Muscle layer of duodenum (tissue), 2 donors: Measurements from ENCODE around the gene NECAB3.

Experiments
- H3K27ac ChIP-seq: one replicate; pipeline ENCODE4 v1.7.0; 2013; ENCODE audit warnings: mild to moderate bottlenecking, low read length
- H3K27me3 ChIP-seq: one replicate; pipeline ENCODE4 v1.7.0; 2013; ENCODE audit warnings: low read depth, mild to moderate bottlenecking, control low read depth, low read length
- H3K36me3 ChIP-seq, 2 donors: one replicate each; pipeline ENCODE4 v1.7.0; 2013; ENCODE audit warnings: low read length in 2 of 2, control low read depth in 1 of 2, mild to moderate bottlenecking in 1 of 2; ENCODE audit not compliant: insufficient read depth in 2 of 2, control insufficient read depth in 1 of 2
- H3K4me1 ChIP-seq, 2 donors: one replicate each; pipeline ENCODE4 v1.7.0; 2013; ENCODE audit warnings: low read length in 2 of 2, mild to moderate bottlenecking in 2 of 2, control low read depth in 1 of 2, moderate library complexity in 1 of 2; ENCODE audit not compliant: insufficient read depth in 2 of 2, control insufficient read depth in 1 of 2
- H3K4me3 ChIP-seq, 2 donors: one replicate each; pipeline ENCODE4 v1.7.0; 2013; ENCODE audit warnings: low read length in 2 of 2, low read depth in 1 of 2, mild to moderate bottlenecking in 1 of 2
- H3K9me3 ChIP-seq, 2 donors: one replicate each; pipeline ENCODE4 v1.7.0; 2013; ENCODE audit warnings: low read length in 2 of 2, control low read depth in 1 of 2, mild to moderate bottlenecking in 1 of 2; ENCODE audit not compliant: control insufficient read depth in 1 of 2
- donor health status: healthy.

NECAB3 gene

GRCh38 chr20:33658510-33658909 lies 15.7 kb downstream of the NECAB3 start:
- H3K27me3 ChIP-seq: no peaks in the 10 kb centered on the region
- no peak overlapping the region for H3K27ac ChIP-seq
- H3K4me3 ChIP-seq: no peak overlapping the region
- peaks cover 5 to 11% of the 10 kb centered on the region in 2 donors for H3K4me1 ChIP-seq
- peaks cover 0 to 31% of the 10 kb centered on the region in 2 donors for H3K36me3 ChIP-seq
- no peaks in the 10 kb centered on the region for H3K9me3 ChIP-seq

GRCh38 chr20:33657704-33658095 lies 16.5 kb downstream of the NECAB3 start:
- no peaks in the 10 kb centered on the region for H3K27me3 ChIP-seq
- no peak overlapping the region for H3K27ac ChIP-seq
- H3K36me3 ChIP-seq: peaks cover 0 to 31% of the 10 kb centered on the region in 2 donors

GRCh38 chr20:33656783-33657703 lies 17.2 kb downstream of the NECAB3 start:
- no peak overlapping the region for H3K27ac ChIP-seq

More at GRCh38 chr20:33657704-33658095, 16.5 kb downstream of the NECAB3 start:
- Histone ChIP-seq H3K4me3 (no peak overlapping the region), H3K9me3 (no peaks in the 10 kb centered on the region), H3K4me1 (peaks cover 7 to 13% of the 10 kb centered on the region in 2 donors)

GRCh38 chr20:33656010-33656782 lies 18.0 kb downstream of the NECAB3 start:
- no peaks in the 10 kb centered on the region for H3K9me3 ChIP-seq
- H3K27me3 ChIP-seq: no peaks in the 10 kb centered on the region
- H3K27ac ChIP-seq: no peak overlapping the region
- peaks cover 0 to 31% of the 10 kb centered on the region in 2 donors for H3K36me3 ChIP-seq
- H3K4me3 ChIP-seq: no peak overlapping the region
- peaks cover 7 to 10% of the 10 kb centered on the region in 2 donors for H3K4me1 ChIP-seq

More at GRCh38 chr20:33656783-33657703, 17.2 kb downstream of the NECAB3 start:
- H3K4me1 ChIP-seq: peaks cover 7 to 10% of the 10 kb centered on the region in 2 donors
- no peak overlapping the region for H3K4me3 ChIP-seq
- no peaks in the 10 kb centered on the region for H3K9me3 ChIP-seq
- no peaks in the 10 kb centered on the region for H3K27me3 ChIP-seq
- peaks cover 0 to 31% of the 10 kb centered on the region in 2 donors for H3K36me3 ChIP-seq

GRCh38 chr20:33655164-33655563 lies 19.1 kb downstream of the NECAB3 start:
- Histone ChIP-seq H3K36me3 (peaks cover 0 to 27% of the 10 kb centered on the region in 2 donors), H3K9me3 (no peaks in the 10 kb centered on the region), H3K27me3 (no peaks in the 10 kb centered on the region), H3K4me3 (no peak overlapping the region), H3K4me1 (peaks cover 7 to 10% of the 10 kb centered on the region in 2 donors), H3K27ac (no peak overlapping the region)

GRCh38 chr20:33654680-33655161 lies 19.5 kb downstream of the NECAB3 start:
- H3K4me3 ChIP-seq: no peak overlapping the region
- no peak overlapping the region for H3K27ac ChIP-seq
- H3K4me1 ChIP-seq: peaks cover 7 to 10% of the 10 kb centered on the region in 2 donors
- H3K36me3 ChIP-seq: peaks cover 0 to 22% of the 10 kb centered on the region in 2 donors
- no peaks in the 10 kb centered on the region for H3K27me3 ChIP-seq
- no peaks in the 10 kb centered on the region for H3K9me3 ChIP-seq

GRCh38 chr20:33653900-33654596 lies 20.2 kb downstream of the NECAB3 start:
- Histone ChIP-seq H3K27ac (peak overlapping the region; percentile 58), H3K36me3 (peaks cover 0 to 16% of the 10 kb centered on the region in 2 donors), H3K27me3 (no peaks in the 10 kb centered on the region), H3K4me3 (peak overlapping the region in 1 of 2 donors; percentile 12), H3K4me1 (peaks cover 7 to 12% of the 10 kb centered on the region in 2 donors), H3K9me3 (no peaks in the 10 kb centered on the region)

GRCh38 chr20:33653218-33653899 lies 20.9 kb downstream of the NECAB3 start:
- Histone ChIP-seq H3K4me1 (peaks cover 11 to 19% of the 10 kb centered on the region in 2 donors), H3K27ac (peak overlapping the region; percentile 58), H3K36me3 (peaks cover 0 to 9% of the 10 kb centered on the region in 2 donors), H3K4me3 (peak overlapping the region in 1 of 2 donors; percentile 12), H3K27me3 (no peaks in the 10 kb centered on the region), H3K9me3 (no peaks in the 10 kb centered on the region)

GRCh38 chr20:33651562-33652048 lies 22.6 kb downstream of the NECAB3 start:
- H3K9me3 ChIP-seq: no peaks in the 10 kb centered on the region
- no peak overlapping the region for H3K4me3 ChIP-seq
- H3K27me3 ChIP-seq: no peaks in the 10 kb centered on the region
- no peaks in the 10 kb centered on the region for H3K36me3 ChIP-seq
- no peak overlapping the region for H3K27ac ChIP-seq
- H3K4me1 ChIP-seq: peaks cover 11 to 25% of the 10 kb centered on the region in 2 donors
